T-helper 2 cell (primary cell): Measurements from ENCODE around the gene EXOC7.
A peak's percentile ranks its signal among the peaks of the same experiment; 100 is the strongest.
"Not testable (repeated sequence)": the region's sequence is repeated elsewhere in the genome, so short reads cannot be mapped to it uniquely, and the experiment has no call there.

Experiments
- DNase-seq, 5 experiments: peaks; one replicate each; pipeline versions ENCODE4 v3.0.0 to v3.0.0-alpha.2; 2012 to 2022

Gene EXOC7

DNA sequence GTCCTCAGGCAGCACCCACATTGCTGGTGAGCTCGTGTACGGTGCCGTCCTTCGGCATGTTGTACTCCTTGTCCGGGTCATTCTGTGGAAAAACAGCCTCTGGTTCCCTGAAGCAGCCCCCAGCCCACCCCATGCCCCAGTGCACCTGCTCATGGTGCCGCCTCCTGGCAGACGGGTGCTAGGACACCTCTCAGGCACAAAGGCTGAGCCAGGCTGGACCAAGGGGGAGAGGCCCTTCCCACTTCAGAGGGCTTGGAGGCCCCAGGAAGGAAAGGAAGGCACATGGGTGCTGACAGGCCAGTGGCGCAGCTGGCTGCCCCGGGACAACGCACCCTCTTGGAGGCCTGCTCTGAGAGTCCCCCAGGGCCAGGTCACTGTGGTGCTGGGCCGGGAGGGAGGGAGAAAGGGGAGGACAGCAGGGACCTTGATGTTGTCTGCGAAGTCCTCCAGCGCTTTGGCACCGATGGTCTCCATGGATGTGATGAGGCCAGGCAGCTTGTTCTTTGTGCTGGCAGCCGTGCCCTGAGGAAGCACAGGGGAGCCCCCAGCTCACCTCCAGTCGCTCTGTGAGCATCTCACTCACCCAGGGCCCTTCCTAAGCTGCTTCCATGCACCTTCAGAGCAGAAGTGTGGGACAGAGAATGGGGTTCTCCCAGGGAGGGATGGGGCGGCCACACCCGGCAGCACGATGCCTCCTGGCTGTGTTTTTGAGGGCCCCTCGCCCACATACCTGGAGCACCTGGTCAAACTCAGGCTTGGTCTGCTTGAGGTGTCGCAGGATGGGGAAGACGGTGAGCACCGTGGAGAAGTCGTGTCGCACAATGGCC is 15.3 kb downstream of the EXOC7 start:
- DNase-seq = no peak

DNA sequence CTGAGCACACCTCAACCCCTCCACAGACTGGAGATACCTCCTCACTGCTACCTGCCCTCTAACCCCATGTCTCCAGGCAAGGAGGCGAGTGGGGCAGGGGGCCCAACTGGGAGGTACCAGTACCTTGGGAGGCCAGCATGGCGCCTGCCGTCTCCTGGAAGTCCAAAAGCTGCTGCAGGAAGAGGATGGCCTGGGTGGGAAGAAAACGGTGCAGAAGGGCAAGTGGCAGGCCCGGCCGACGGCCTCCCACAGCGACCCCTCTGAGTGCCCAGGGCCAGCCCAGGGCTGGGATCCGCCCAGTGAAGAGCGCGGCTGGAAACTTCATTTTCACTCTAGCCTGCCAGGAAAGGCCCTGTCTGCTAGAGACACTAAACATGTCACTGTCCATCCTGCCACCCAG is 16.1 kb downstream of the EXOC7 start:
- no peak for DNase-seq

DNA sequence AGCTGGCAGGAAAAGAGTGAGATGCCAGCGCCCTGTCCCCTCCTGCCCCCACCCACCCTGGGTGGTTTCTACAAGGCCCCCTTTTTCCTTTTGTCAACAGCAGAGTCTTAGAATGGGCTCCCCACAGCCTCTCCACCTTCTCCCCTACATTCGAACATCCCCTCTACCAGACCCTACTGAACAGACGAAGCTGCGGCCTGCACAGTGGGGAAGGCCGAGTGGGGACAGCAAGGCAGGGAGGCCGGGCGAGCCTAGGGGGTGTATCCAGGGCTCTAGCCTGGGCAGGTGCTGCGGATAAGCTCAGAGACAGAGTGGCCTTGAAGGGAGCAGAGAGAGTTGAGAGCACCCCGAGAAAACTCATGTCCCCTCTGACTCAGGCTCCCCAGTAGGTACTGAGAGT is 17.2 kb downstream of the EXOC7 start:
- DNase-seq = no peak

DNA sequence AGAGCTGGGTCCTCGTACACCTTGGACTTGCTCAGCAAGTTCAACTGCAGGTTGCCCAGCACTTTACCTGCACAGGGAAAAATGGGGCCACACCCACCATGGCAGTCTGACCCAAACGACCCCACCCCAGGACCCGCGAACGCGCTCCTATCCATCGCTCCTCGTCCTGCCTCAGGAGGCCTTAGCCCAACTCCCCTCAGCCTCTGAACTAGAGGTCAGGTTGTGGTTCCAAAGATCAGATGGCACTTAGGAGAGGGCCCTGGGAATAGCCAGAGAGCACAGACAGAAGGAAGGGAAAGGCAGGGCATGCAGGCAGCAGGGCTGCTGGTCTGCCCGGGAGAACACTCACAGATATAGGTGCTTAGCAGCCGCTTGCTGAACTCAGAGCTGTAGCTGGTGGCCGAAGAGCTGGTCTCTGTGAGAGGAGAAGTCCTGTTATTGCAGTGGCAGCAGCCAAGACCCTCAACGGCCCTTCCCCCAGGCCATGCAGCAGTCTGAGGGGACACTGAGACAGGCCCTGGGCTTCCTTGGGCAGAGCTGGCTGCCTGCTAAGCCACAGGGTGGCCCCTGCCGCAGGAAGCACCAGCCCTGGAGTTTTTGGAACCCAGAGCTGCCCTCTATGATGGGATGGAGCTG is 17.7 kb downstream of the EXOC7 start:
- no peak for DNase-seq

DNA sequence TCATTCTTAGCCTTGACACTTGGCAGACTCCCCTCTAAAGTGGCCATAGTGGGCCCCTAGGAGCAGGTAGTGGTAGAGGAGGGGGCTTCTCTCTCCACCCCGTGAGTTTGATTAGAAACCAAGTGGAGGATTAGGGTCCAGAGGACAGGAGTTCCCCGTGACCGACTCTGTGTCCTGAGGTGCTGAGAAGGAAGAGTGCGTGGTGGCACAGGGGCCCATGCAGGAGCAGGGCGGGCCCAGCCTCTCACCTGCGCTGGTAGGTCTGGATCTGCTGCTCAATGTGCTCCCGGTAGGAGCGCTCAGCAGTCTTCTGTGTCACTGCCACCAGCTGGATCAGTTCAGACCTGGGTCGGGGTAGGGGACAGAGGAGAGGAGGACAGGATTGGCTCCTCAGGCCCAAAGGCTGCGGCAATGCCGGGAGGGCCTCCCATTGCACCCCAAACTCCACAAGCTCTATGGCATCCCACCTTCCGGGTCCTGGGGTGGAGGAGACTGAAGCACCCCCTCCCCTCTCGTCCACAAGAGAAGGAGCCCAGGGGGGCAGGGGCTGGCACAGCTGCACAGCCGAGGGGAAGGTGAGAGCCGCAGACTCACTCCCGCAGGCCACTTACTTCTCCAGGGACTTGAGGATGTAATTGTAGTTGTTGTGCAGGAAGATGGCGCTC is 18.4 kb downstream of the EXOC7 start:
- DNase-seq = no peak

DNA sequence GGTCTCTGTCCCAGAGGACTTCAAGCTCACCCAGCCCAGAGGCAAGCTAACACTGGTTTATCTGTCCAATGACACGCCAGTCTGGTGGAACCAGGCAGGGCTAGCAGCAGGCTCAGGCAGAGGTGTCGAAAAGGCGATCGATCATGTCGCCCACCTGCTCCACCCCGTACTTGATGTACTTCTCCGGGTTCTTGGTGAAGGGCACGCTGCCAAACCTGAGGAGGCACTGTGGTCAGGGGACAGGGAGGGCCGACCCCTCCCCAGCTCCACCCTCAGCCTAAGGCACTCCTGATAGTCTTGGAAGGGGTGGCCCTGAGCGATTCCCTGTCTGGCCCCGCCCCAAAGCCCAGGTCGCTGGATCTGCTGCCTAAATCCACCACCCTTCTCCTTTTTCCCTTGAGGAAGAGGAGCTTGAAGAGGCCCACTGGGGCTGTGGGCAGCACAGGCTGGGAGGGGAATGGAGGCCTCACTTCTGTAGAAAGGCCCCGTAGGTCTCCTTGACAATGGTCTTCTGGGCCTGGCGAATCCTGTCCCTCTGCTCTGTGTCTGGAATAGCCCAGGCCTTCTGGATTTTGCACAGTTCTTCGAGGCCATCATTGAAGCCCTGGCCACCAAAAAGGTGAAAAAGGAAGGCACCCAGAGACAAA is 19.9 kb downstream of the EXOC7 start:
- no peak for DNase-seq

DNA sequence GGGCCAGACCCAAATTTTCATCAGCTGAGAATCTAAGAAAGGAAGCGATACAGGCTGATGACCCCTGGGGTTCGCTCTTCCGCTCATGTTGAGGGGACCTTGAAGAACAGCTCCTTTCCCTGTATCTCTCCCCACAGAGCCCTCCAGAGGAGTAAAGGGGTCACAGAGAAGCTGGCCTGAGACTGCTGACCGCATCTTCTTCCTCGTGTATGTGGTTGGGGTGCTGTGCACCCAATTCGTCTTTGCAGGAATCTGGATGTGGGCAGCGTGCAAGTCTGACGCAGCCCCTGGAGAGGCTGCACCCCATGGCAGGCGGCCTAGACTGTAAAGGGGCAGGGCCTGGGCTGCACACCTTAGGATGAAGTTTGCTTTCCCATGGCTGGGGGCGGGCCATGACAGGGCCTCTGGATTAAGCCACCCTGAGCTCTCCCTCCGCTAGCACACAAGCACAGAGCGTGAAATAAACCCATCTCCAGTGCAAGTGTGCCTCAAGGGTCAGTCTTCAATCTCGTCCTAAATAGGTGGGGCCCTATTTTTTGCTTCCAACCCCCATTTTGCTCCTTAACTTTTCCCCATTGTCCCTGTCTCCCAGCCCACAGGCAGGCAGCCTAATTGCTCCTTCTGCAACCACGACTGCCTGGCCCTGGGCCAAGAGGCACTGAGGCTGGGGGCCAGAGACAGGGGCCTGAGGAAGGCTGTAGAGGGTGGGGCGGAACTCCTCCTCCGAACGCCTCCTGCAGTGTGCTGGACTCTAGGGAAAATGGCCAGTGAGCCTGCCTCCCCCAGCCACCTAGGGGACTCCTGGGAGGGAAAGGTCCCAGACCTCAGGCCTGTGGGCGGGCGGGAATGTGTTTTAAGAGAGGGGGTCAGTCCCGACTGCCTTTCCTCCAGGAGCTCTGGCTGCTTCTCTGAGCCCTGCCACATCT is 21.0 kb downstream of the EXOC7 start:
- no peak for DNase-seq

DNA sequence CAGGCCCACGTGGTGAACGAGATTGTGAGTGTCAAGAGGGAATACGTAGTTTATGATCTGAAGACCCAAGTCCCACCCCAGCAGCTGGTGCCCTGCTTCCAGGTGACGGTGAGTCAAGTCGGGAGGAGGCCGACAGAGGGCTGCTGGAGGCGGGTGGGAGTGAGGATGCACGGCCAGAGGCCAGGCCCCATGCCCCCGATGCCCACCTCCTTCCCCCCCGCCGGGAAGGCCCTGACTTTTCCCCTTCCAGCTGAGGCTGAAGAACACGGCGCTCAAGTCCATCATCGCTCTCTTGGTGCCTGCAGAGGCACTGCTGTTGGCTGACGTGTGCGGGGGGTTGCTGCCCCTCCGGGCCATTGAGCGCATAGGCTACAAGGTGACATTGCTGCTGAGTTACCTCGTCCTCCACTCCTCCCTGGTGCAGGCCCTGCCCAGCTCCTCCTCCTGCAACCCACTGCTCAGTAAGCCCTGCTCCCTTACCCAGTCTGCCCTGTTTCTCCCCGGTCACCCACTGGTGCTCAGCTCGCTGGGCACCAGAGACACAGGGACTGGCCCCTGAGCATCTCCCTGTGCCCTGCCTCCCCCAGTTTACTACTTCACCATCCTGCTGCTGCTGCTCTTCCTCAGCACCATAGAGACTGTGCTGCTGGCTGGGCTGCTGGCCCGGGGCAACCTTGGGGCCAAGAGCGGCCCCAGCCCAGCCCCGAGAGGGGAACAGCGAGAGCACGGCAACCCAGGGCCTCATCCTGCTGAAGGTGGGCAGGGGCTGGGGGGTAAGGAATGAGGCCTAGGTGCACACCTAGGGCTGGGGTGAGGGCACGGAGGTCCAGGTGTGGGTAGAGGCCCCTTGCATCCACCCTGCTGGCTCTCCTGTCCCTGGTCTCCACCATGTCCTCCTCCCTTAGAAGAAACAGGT is 22.0 kb downstream of the EXOC7 start:
- DNase-seq = no peak

DNA sequence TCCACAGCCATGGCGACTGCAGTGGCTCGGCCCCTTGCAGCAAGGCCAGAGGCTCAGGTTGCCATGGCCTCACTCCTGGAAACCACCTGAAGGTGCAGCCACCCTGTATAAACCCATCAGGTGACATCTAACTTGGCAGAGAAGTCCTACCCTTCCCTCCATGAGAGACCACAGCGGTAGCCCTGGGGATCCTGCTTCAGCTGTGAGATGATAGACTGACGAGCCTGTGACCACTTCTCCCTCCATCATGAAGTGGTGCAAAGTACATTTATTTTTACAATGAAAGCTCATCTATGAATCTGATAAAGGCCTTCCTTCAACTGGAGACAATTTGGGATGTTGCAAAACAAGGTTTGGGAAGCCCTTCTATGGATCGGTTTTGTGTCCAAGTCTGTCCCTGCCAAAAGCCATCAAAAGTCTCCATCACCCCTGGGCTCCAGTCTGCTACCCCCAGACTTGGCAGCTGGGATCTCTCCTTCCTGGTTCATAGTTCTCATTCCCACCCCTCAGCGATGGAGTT is 22.8 kb downstream of the EXOC7 start:
- no peak for DNase-seq

DNA sequence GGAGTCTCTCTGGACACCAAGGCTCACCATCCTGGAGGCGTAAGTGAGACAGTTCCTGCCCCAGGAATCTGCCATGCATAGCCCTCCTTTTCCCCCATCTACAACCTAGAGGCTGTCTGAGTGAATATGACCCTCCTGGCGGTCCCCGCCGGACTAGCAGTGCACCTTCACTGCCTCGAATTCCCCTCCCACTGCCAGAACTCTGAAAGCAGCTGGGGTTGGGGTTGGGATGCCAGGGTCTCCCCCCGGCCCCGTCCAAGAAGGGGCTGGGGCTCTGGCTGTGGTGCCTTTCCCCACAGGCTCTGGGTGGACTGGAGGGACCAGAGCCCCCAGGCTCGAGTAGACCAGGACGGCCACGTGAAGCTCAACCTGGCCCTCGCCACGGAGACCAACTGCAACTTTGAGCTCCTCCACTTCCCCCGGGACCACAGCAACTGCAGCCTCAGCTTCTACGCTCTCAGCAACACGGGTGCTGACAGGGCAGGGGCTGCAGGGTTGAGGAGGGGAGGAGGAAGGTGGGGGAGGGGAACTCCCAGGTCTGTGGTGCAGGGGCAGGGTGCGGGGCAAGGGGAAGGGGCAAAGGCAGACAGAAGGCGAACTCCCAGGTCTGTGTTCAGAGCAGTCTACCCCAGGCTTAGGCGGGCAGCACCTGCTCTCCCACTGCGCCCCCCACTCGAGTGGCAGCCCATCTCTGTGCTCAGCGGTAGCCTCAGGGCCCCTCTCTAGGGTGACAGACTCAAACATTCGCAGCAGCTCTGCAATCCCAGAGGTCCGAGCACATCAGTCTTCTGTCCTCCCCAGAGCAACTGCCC is 23.4 kb downstream of the EXOC7 start:
- no peak for DNase-seq

DNA sequence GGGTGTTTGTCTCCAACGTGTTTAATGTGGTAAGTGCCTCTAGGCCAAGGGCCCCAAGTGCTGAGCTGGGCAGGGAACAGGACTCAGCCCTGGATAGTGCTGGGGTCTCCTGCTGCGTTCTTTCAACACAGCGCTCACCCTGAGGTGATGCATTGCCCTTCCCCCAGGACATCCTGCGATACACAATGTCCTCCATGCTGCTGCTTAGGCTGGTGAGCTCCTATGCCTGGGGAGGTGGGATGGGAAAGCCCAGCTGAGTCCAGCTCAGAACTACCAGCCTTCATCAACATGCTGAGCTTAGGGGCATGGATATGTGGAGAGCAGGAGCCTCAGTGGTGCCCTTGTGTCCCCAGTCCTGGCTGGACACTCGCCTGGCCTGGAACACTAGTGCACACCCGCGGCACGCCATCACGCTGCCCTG is 24.0 kb downstream of the EXOC7 start:
- DNase-seq = no peak

DNA sequence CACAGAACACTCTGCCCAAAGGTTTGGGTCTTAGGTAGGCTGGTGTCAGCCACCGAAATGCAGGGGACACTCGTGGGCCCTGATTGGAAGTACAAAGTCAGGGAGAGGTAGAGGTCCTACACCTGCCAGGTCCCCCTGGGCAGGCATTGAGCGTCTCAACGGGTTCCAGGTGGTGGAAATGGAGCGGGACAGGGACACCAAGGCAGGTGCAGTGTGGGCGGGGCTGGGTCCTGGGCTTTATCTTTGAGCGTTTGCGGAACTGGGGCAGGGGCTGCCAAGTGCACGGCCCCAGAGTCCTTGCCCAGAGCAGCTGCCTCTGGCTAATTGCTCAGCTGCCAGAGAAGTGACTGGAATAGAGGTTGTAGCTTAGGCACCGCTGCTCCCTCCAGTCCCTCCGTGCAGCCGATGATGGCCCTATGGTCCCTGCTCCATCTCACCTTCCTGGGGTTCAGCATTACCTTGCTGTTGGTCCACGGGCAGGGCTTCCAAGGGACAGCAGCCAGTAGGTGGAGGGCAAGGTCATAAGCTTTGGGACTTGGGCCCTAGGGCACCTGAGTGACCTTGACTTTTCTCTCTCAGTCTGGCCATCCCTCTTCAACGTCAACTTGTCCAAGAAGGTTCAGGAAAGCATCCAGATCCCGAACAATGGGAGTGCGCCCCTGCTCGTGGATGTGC is 24.6 kb downstream of the EXOC7 start, which contains the start of gene ZACN:
Gene ZACN, plus strand, starts transcription at position 323 of the 675 bp plus-strand sequence. Its CDS starts 83 bp downstream, at position 406.
- no peak for DNase-seq

DNA sequence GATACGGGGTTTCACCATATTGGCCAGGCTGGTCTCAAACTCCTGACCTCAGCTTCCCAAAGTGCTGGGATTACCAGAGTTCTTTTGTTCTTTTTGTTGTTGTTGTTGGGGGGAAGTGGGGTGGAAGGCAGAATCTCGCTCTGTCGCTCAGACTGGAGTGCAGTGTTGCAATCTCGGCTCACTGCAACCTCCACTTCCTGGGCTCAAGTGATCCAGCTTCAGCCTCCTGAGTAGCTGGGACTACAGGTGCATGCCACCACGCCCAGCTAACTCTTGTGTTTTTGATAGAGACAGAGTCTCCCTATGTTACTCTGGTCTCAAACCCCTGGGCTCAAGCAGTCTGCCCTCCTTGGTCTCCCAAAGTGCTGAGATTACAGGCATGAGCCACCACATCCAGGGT is 25.2 kb downstream of the EXOC7 start:
- DNase-seq = not testable (repeated sequence)

DNA sequence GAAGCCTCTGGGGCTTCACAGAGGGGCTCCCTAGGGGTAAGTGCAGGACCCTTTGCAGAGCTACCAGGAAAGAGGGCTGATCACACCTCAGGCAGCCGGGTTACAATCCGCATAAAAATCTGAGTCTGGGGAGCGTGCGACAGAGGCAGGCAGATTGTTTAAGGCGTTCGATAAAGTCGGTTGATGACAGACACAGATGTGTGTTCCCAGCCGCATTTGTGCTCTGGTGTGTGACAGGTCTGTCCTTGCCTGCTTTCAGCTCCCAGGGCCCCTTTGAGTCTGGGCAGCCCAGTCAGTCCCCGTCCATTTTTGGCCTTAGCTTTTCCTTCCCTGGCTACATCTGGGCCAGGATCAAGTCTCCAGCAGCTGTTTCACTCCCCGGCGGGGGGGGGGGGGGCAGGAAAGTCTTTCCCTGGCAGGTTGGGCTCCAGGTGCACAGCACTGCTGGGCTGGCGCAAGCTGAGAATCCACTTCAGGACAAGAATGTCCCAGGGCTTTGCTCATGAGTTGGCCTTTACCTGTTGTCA is 25.9 kb downstream of the EXOC7 start:
- no peak for DNase-seq

DNA sequence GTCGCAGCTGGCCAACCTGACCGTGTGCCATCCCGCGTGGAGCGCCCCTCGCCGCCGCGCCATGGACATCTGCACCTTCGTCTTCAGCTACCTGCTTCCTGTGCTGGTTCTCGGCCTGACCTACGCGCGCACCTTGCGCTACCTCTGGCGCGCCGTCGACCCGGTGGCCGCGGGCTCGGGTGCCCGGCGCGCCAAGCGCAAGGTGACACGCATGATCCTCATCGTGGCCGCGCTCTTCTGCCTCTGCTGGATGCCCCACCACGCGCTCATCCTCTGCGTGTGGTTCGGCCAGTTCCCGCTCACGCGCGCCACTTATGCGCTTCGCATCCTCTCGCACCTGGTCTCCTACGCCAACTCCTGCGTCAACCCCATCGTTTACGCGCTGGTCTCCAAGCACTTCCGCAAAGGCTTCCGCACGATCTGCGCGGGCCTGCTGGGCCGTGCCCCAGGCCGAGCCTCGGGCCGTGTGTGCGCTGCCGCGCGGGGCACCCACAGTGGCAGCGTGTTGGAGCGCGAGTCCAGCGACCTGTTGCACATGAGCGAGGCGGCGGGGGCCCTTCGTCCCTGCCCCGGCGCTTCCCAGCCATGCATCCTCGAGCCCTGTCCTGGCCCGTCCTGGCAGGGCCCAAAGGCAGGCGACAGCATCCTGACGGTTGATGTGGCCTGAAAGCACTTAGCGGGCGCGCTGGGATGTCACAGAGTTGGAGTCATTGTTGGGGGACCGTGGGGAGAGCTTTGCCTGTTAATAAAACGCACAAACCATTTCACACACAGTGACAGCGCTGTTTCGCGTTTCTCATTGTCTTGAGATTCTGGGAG is 26.6 kb downstream of the EXOC7 start:
- DNase-seq = peak in 3 of 5 experiments; percentile 48 to 79 (median 53)

DNA sequence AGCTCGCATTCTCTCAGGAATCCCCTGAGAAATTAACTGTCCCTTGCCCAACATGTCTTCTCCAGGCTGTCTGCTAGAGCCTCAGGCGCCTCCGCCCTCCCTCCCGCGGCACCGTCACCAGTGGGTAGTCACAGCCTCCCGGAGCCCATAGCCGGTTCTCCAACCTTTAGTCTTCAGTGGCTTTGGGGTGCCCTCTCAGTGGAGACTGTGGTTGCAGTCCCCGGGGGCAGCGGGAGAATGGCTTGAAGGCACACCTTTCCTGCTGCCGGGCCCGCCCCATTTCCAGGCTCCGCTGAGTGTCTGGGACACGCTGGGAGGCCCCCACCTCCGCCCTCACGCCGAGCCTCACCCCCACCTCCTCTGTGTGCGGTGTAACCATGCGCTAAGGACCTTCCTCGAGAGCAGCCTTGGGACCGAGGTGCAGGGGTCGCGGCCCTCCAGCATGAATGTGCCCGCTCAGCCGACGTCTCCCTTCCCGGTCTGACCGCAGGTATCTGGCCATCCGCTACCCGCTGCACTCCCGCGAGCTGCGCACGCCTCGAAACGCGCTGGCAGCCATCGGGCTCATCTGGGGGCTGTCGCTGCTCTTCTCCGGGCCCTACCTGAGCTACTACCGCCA is 27.3 kb downstream of the EXOC7 start:
- DNase-seq = no peak

DNA sequence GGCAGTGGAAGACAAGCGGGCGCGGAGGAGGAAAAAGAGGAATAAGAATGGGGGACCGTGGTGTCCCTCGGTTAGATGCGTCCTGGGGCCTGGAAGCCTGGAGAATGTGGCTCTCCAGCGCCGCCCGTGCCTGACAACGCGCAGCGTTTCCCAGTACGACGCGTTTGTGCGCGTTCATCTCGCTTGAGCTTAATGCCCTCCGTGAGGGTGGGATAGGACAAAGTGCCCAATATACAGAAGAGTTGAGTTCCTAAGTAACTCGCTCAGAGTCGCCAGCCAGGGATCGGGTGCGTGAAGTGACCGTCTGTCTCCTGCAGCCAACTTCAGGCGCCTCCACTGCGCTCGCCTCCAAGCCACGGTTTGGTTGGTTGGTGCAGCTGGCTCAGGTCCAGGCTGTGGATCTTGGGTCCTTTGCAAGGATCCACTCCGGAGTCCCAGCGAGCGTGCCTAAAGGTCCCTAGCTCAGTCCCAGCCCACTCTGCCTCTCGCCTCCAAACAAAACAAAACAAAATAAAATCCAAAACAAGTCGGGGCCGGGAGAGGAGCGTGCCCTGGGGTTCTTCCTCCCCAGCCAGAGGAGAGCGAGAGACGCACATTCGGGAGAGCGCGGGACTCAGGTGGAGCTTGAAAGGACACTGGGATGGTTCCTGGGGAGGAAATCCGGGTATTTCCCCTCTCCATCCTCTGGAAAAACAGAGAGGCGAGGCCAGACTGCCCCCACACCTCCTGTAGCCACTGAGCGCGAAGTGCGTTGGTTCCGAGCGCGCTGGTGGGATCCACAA is 28.0 kb downstream of the EXOC7 start:
- DNase-seq = no peak
